Thoracic aorta (tissue), 2 donors: ENCODE results near the gene PPTC7. TPM values are rescaled to one million over a fixed set of nuclear protein-coding genes. Genes with fewer than 3 reads are reported as not detected.

ENCODE experiments used
- ATAC-seq: fragments of 150-250 bp; one replicate; pipeline ENCODE4 v1.8.0; 2017; ENCODE audit warnings: low read depth; ENCODE audit not compliant: insufficient number of reproducible peaks, low FRiP score
- DNase-seq: peaks from one replicate; pipeline ENCODE4 v3.0.0-alpha.2; 2020; ENCODE audit warnings: low spot score
- H3K27ac ChIP-seq, 2 donors: fragments of 200-600 bp; sonication (generic); 1 replicate in 1 of 2; 2 replicates in 1 of 2; pipeline ENCODE4 v1.5.1; 2016; ENCODE audit warnings: mild to moderate bottlenecking in 2 of 2, moderate library complexity in 2 of 2
- H3K27me3 ChIP-seq: fragments of 200-600 bp; sonication (generic); replicated peaks from 2 replicates; pipeline ENCODE4 v1.6.0; 2016; ENCODE audit warnings: mild to moderate bottlenecking; ENCODE audit not compliant: insufficient read depth
- H3K36me3 ChIP-seq: fragments of 200-600 bp; sonication (generic); one replicate; pipeline ENCODE4 v1.5.1; 2016
- H3K4me1 ChIP-seq, 2 donors: fragments of 200-600 bp; sonication (generic); 1 replicate in 1 of 2; 2 replicates in 1 of 2; pipeline versions ENCODE4 v1.5.1 to v1.6.0; 2016; ENCODE audit warnings: low read depth in 2 of 2, mild to moderate bottlenecking in 1 of 2; ENCODE audit not compliant: control insufficient read depth in 1 of 2
- H3K4me3 ChIP-seq: fragments of 200-600 bp; sonication (generic); 2 replicates; pipeline ENCODE4 v1.5.1; 2016; ENCODE audit warnings: mild to moderate bottlenecking
- H3K9me3 ChIP-seq: fragments of 200-600 bp; sonication (generic); 2 replicates; pipeline ENCODE4 v1.5.1; 2016
- total RNA-seq, 2 donors: library from RNA; depleted of rRNA; stranded (reverse); fragments of >200 nt; gene quantifications; one replicate each; pipeline versions ENCODE4 v1.1.0 to v1.2.3, GENCODE V29; 2016
- TF ChIP-seq, protein P1 (sequence below): fragments of 200-600 bp; sonication (generic); IDR thresholded peaks from one replicate; pipeline ENCODE4 v1.5.1; 2019; ENCODE audit warnings: antibody characterized with exemption

The PPTC7 gene
- total RNA-seq, 2 donors from 2014 or later, result 11.8 to 30.4 TPM

DNA sequence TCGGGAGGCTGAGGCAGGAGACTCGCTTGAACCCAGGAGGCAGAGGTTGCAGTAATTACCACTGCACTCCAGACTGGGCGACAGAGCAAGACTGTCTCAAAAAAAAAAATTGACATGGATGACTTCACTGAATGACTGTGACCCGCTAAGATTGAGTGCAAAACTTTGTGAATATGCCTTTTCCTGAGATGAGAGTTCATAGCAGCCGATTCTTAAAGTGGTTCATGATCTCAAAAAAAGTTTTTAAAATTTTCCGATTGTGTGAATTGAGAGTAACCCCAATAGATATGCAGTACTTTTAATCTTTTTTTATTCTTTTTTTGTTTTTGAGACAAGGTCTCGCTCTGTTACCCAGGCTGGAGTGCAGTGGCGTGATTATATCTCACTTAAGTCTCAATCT is 32.1 kb upstream of the PPTC7 start:
- Histone ChIP-seq H3K4me1 (peaks cover 0 to 11% of the 10 kb centered on the region in 2 donors), H3K27ac (no peak overlapping the region), H3K27me3 (no peaks in the 10 kb centered on the region), H3K4me3 (no peak overlapping the region), H3K36me3 (no peaks in the 10 kb centered on the region), H3K9me3 (no peaks in the 10 kb centered on the region)
- no peak for ATAC-seq
- TF ChIP-seq, protein P1, sequence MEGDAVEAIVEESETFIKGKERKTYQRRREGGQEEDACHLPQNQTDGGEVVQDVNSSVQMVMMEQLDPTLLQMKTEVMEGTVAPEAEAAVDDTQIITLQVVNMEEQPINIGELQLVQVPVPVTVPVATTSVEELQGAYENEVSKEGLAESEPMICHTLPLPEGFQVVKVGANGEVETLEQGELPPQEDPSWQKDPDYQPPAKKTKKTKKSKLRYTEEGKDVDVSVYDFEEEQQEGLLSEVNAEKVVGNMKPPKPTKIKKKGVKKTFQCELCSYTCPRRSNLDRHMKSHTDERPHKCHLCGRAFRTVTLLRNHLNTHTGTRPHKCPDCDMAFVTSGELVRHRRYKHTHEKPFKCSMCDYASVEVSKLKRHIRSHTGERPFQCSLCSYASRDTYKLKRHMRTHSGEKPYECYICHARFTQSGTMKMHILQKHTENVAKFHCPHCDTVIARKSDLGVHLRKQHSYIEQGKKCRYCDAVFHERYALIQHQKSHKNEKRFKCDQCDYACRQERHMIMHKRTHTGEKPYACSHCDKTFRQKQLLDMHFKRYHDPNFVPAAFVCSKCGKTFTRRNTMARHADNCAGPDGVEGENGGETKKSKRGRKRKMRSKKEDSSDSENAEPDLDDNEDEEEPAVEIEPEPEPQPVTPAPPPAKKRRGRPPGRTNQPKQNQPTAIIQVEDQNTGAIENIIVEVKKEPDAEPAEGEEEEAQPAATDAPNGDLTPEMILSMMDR, result no peak
- no peak for DNase-seq

DNA sequence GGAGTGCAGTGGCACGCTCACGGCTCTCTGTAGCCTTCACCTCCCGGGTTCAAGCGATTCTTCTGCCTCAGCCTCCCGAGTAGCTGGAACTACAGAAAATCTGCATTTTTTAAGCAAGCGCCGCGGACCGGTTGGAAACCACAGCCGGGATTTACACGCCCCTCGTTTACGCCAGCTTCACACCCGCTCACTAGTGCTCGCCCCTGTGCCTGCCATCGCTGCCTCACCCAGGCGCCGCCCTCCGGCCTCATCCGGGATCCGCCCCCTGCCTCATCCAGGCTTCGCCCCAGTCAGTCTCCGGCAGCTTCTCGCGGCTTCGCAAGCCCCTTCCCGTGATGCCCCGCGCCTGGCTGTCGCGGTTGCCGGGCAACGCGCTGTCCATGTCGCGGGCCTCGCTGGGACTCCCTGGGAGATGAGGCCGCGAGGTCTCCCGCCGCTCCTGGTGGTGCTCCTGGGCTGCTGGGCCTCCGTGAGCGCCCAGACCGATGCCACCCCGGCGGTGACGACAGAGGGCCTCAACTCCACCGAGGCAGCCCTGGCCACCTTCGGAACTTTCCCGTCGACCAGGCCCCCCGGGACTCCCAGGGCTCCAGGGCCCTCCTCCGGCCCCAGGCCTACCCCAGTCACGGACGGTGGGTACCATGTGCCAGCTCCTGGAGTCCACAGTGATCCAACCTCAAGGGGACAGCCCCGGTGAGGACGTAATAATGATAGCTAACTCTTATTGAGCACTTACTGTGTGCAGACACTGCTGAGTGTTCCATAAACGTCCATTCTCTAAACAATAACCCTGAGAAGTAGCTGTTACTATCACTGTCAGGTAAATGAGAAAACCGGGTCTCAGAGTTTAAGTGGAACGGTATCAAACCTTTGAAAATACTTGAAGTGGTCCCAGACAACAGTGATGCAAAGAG is 30.9 kb upstream of the PPTC7 start, which contains the start of gene TCTN1:
Gene TCTN1, plus strand, starts transcription at position 359 of the 914 bp plus-strand sequence. Its CDS starts 54 bp downstream, at position 413.
- H3K27ac ChIP-seq, result peak within 1 kb of the TSS in 1 of 2 donors; percentile 10
- H3K4me3 ChIP-seq, result peak within 1 kb of the TSS; percentile 88
- peaks cover 0 to 11% of the 10 kb centered on the region in 2 donors for H3K4me1 ChIP-seq
- DNase-seq (peak; percentile 91), ATAC-seq (peak; percentile 87)
- no peaks in the 10 kb centered on the region for H3K27me3 ChIP-seq
- no peaks in the 10 kb centered on the region for H3K9me3 ChIP-seq
- TF ChIP-seq, protein P1, result no peak
- H3K36me3 ChIP-seq, result no peaks in the 10 kb centered on the region

DNA sequence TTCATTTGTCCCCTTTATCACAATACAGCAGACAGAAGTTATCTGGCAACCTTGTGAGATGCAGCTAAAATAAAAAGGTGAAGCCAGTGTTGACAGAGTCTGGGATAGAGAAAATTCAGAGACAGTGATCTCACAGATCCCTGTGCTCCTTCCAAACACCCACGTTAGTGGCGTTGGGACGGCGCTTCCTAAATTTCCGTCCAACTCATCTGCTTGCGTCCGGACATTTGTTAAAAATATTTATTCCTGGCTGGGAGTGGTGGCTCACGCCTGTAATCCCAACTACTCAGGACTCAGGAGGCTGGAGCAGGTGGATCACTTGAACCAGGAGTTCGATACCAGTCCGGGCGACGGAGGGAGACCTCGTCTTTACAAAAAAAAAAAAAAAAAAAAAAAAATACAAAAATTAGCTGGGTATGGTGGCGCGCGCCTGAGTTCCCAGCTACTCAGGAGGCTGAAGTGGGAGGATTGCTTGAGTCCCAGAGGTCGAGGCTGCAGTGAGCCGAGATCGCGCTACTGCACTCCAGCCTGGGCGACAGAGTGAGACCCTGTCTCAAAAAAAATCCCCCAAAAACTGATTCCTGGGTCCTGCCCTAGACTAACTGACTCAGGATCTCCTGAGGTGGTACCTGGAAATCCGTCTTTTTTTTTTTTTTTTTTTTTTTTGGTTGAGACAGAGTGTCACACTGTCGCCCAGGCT is 30.1 kb upstream of the PPTC7 start:
- H3K27ac ChIP-seq, result peak overlapping the region in 1 of 2 donors; percentile 10
- H3K36me3 ChIP-seq, result no peaks in the 10 kb centered on the region
- TF ChIP-seq, protein P1, result no peak
- no peak for DNase-seq
- ATAC-seq, result no peak
- no peaks in the 10 kb centered on the region for H3K9me3 ChIP-seq
- no peaks in the 10 kb centered on the region for H3K27me3 ChIP-seq
- H3K4me1 ChIP-seq, result peaks cover 0 to 11% of the 10 kb centered on the region in 2 donors
- peak overlapping the region; percentile 88 for H3K4me3 ChIP-seq

DNA sequence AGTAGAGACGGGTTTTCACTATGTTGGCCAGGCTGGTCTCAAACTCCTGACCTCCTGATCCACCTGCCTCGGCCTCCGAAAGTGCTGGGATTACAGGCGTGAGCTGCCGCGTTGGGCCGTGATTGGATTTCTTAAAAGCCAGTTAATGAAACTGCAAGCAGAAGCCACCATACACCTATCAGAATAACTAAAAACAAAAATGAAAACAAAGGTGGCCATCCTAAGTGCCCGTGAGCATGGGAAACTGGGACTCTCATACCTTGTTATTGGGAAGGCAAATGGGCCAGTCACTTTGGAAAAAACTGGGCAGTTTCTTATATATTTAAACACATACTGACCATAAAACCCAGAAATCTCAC is 23.1 kb upstream of the PPTC7 start:
- ATAC-seq (no peak), DNase-seq (no peak)
- peak overlapping the region in 1 of 2 donors; percentile 52 for H3K27ac ChIP-seq
- peak overlapping the region; percentile 42 for H3K4me3 ChIP-seq
- no peaks in the 10 kb centered on the region for H3K9me3 ChIP-seq
- H3K36me3 ChIP-seq, result no peaks in the 10 kb centered on the region
- H3K27me3 ChIP-seq, result no peaks in the 10 kb centered on the region
- TF ChIP-seq, protein P1, result no peak
- no peaks in the 10 kb centered on the region for H3K4me1 ChIP-seq
